ENCODE measurements around the gene SEMA3D. TPM values are rescaled to one million over a fixed set of nuclear protein-coding genes. Genes with fewer than 3 reads are reported as not detected.

The SEMA3D gene
- total RNA-seq, 1 experiment from 2014 or later = 1.4 TPM

GRCh38 chr7:85039196-85039923, 147.5 kb downstream of the SEMA3D start:
- H3K9me2 ChIP-seq (ENCODE audit: insufficient read depth) = no peaks in the 10 kb centered on the region
- no peak overlapping the region for H3K4me2 ChIP-seq (ENCODE audit: low read length)
- H3K4me3 ChIP-seq (replicated peaks in 1 of 2; ENCODE audit: low read depth in 1 of 2, low read length in 2 of 2) = no peak overlapping the region
- no peaks in the 10 kb centered on the region for H3K36me3 ChIP-seq (ENCODE audit: control insufficient read depth in 1 of 2, insufficient read depth in 2 of 2, low read length in 2 of 2)
- ATAC-seq (no peak), DNase-seq (ENCODE audit: low read depth, low spot score) (no peak)
- no peaks in the 10 kb centered on the region for H3K79me2 ChIP-seq (ENCODE audit: insufficient read depth, low read length)
- RAD21 ChIA-PET (ENCODE audit: low non-redundant PET in 1 of 2, low total read pairs in 2 of 2, uncharacterized antibody in 2 of 2, unreplicated experiment in 2 of 2) = no interaction called here
- no TSS peak for BruUV-seq (replicated peaks)
- no peaks in the 10 kb centered on the region for H3K27me3 ChIP-seq (ENCODE audit: insufficient read depth, low read length)
- H3K9me3 ChIP-seq (ENCODE audit: control insufficient read depth in 1 of 2, insufficient read depth in 1 of 2, low read depth in 1 of 2, low read length in 2 of 2) = no peaks in the 10 kb centered on the region
- CTCF ChIA-PET = interaction anchor here (1.9 to 6.9 kb wide), 2 partner anchors 426 to 791 kb away, joined by 8 to 71 read pairs; no protein-coding TSS in a partner anchor
- no peak overlapping the region for H3K9ac ChIP-seq (ENCODE audit: low read length)
- TF ChIP-seq CEBPB (IDR thresholded peaks at IDR 0.05; ENCODE audit: low read depth) = no peak
- TF ChIP-seq SP1 (IDR thresholded peaks at IDR 0.05; ENCODE audit: low read depth) = no peak
- H4K20me1 ChIP-seq (ENCODE audit: insufficient read depth) = no peaks in the 10 kb centered on the region
- H2AFZ ChIP-seq (ENCODE audit: low read depth, low read length, poor library complexity, severe bottlenecking) = no peak overlapping the region
- POLR2A ChIA-PET = no interaction called here
- no peaks in the 10 kb centered on the region for H3K4me1 ChIP-seq (ENCODE audit: control insufficient read depth in 1 of 2, insufficient read depth in 2 of 2, low read length in 2 of 2)
- no peak overlapping the region for H3K27ac ChIP-seq (ENCODE audit: low read depth, low read length)
- intact Hi-C loops (cut with micrococcal nuclease) = no loop called here

GRCh38 chr7:85038466-85038865, 148.4 kb downstream of the SEMA3D start:
- Histone ChIP-seq H3K27me3 (ENCODE audit: insufficient read depth, low read length) (no peaks in the 10 kb centered on the region), H3K36me3 (ENCODE audit: control insufficient read depth in 1 of 2, insufficient read depth in 2 of 2, low read length in 2 of 2) (no peaks in the 10 kb centered on the region), H3K9me3 (ENCODE audit: control insufficient read depth in 1 of 2, insufficient read depth in 1 of 2, low read depth in 1 of 2, low read length in 2 of 2) (no peaks in the 10 kb centered on the region), H3K79me2 (ENCODE audit: insufficient read depth, low read length) (no peaks in the 10 kb centered on the region), H3K4me1 (ENCODE audit: control insufficient read depth in 1 of 2, insufficient read depth in 2 of 2, low read length in 2 of 2) (no peaks in the 10 kb centered on the region), H4K20me1 (ENCODE audit: insufficient read depth) (no peaks in the 10 kb centered on the region), H3K27ac (ENCODE audit: low read depth, low read length) (no peak overlapping the region), H3K9me2 (ENCODE audit: insufficient read depth) (no peaks in the 10 kb centered on the region), H3K4me3 (replicated peaks in 1 of 2; ENCODE audit: low read depth in 1 of 2, low read length in 2 of 2) (no peak overlapping the region), H3K9ac (ENCODE audit: low read length) (no peak overlapping the region), H3K4me2 (ENCODE audit: low read length) (no peak overlapping the region), H2AFZ (ENCODE audit: low read depth, low read length, poor library complexity, severe bottlenecking) (no peak overlapping the region)
- DNase-seq (ENCODE audit: low read depth, low spot score) = no peak
- BruUV-seq (replicated peaks) = no TSS peak
- ATAC-seq = no peak
- intact Hi-C loops (cut with micrococcal nuclease) = no loop called here
- ChIA-PET CTCF (interaction anchor here (1.9 to 6.9 kb wide), 2 partner anchors 427 to 792 kb away, joined by 8 to 71 read pairs; no protein-coding TSS in a partner anchor), RAD21 (ENCODE audit: low non-redundant PET in 1 of 2, low total read pairs in 2 of 2, uncharacterized antibody in 2 of 2, unreplicated experiment in 2 of 2) (no interaction called here), POLR2A (no interaction called here)
- TF ChIP-seq CTCF (IDR thresholded peaks at IDR 0.05 in 2 of 3, conservative IDR thresholded peaks at IDR 0.05 in 1 of 3; ENCODE audit: borderline replicate concordance in 1 of 3, insufficient read depth in 1 of 3, low read depth in 2 of 3, low read length in 2 of 3) (no peak), REST (IDR thresholded peaks at IDR 0.05; ENCODE audit: low read depth) (no peak), CBX3 (IDR thresholded peaks at IDR 0.05; ENCODE audit: low read depth) (no peak), SRF (IDR thresholded peaks at IDR 0.05; ENCODE audit: low read depth) (no peak), TCF7L2 (IDR thresholded peaks at IDR 0.05; ENCODE audit: borderline replicate concordance, extremely low read depth, insufficient read depth, insufficient read length) (no peak), EZH2 (IDR thresholded peaks at IDR 0.05) (no peak), SIN3A (IDR thresholded peaks at IDR 0.05; ENCODE audit: low read depth) (no peak), POLR2A (IDR thresholded peaks at IDR 0.05; ENCODE audit: borderline replicate concordance, extremely low read depth, insufficient read depth, insufficient read length) (no peak), JUND (IDR thresholded peaks at IDR 0.05) (no peak), EGR1 (IDR thresholded peaks at IDR 0.05; ENCODE audit: low read depth) (no peak), YY1 (IDR thresholded peaks at IDR 0.05; ENCODE audit: extremely low read depth, insufficient replicate concordance, low read depth, low read length) (no peak), FOSL1 (IDR thresholded peaks at IDR 0.05; ENCODE audit: low read depth) (no peak)
- TF ChIP-seq, protein P1, sequence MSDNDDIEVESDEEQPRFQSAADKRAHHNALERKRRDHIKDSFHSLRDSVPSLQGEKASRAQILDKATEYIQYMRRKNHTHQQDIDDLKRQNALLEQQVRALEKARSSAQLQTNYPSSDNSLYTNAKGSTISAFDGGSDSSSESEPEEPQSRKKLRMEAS (IDR thresholded peaks at IDR 0.05) = no peak
- TF ChIP-seq, protein P2, sequence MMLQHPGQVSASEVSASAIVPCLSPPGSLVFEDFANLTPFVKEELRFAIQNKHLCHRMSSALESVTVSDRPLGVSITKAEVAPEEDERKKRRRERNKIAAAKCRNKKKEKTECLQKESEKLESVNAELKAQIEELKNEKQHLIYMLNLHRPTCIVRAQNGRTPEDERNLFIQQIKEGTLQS (IDR thresholded peaks at IDR 0.05) = no peak
